Gastrocnemius medialis (tissue), 4 donors: ENCODE results near the gene TAS2R60. TPM values are rescaled to one million over a fixed set of nuclear protein-coding genes. Genes with fewer than 3 reads are reported as not detected.

Experiments
- ATAC-seq, 2 donors: fragments of 150-250 bp; one replicate each; pipeline ENCODE4 v1.9.1; 2016
- DNase-seq, 2 donors: peaks; one replicate each; pipeline ENCODE4 v3.0.0-alpha.2; 2019
- H3K27ac ChIP-seq, 4 donors: fragments of 200-600 bp; sonication (generic); 1 replicate in 1 of 4; 2 replicates in 3 of 4; pipeline ENCODE4 v1.5.1; 2016 to 2018; ENCODE audit warnings: mild to moderate bottlenecking in 2 of 4, moderate library complexity in 1 of 4
- H3K27me3 ChIP-seq, 3 donors: fragments of 200-600 bp; sonication (generic) in 2 of 3; 1 replicate in 1 of 3; 2 replicates in 2 of 3; pipeline versions ENCODE4 v1.5.1 to v1.6.0; 2016 to 2019; ENCODE audit warnings: mild to moderate bottlenecking in 1 of 3, moderate library complexity in 1 of 3
- H3K36me3 ChIP-seq, 2 donors: fragments of 200-600 bp; sonication (generic) in 1 of 2; one replicate each; pipeline ENCODE4 v1.5.1; 2017 to 2018
- H3K4me1 ChIP-seq, 2 donors: fragments of 200-600 bp; sonication (generic) in 1 of 2; one replicate each; pipeline ENCODE4 v1.5.1; 2016 to 2017; ENCODE audit warnings: mild to moderate bottlenecking in 2 of 2
- H3K4me3 ChIP-seq, 4 donors: fragments of 200-600 bp; sonication (generic) in 3 of 4; 1 replicate in 1 of 4; 2 replicates in 3 of 4; pipeline ENCODE4 v1.5.1; 2016 to 2019; ENCODE audit warnings: mild to moderate bottlenecking in 2 of 4
- H3K9me3 ChIP-seq, 3 donors: fragments of 200-600 bp; sonication (generic) in 2 of 3; 1 replicate in 1 of 3; 2 replicates in 2 of 3; pipeline ENCODE4 v1.5.1; 2016 to 2019
- POLR2A ChIP-seq, 2 donors: fragments of 450-650 bp; IDR thresholded peaks; one replicate each; pipeline ENCODE4 v1.6.1; 2017; ENCODE audit warnings: antibody characterized with exemption in 2 of 2, mild to moderate bottlenecking in 2 of 2, moderate library complexity in 2 of 2
- in situ Hi-C, 4 donors: fragments of 200-750 bp; cut with MboI; loops; one replicate each; pipeline versions ENCODE4 v1.15.0 to v1.8.0; 2017; ENCODE audit warnings: low sequenced_read_pairs in 4 of 4
- intact Hi-C: fragments of 100-400 bp; cut with DNase I; formaldehyde crosslinking; loops from one replicate; pipeline ENCODE4 v1.15.1; 2023; ENCODE audit warnings: low total_unique reads
- total RNA-seq, 4 donors: library from RNA; depleted of rRNA; stranded (reverse); fragments of >200 nt; gene quantifications; one replicate each; pipeline versions ENCODE4 v1.1.0 to v1.2.3, GENCODE V29; 2016
- TF ChIP-seq, protein P1 (sequence below), 5 experiments: fragments of 450-650 bp in 3 of 5; fragments of 200-600 bp in 2 of 5; sonication (generic) in 2 of 5; IDR thresholded peaks in 4 of 5; conservative IDR thresholded peaks in 1 of 5; 1 replicate in 4 of 5; 2 replicates in 1 of 5; pipeline ENCODE4 v1.5.1; 2016 to 2019; ENCODE audit warnings: antibody characterized with exemption in 5 of 5, mild to moderate bottlenecking in 3 of 5, moderate library complexity in 3 of 5

Gene TAS2R60
- total RNA-seq, 4 donors from 2014 or later: not detected

DNA sequence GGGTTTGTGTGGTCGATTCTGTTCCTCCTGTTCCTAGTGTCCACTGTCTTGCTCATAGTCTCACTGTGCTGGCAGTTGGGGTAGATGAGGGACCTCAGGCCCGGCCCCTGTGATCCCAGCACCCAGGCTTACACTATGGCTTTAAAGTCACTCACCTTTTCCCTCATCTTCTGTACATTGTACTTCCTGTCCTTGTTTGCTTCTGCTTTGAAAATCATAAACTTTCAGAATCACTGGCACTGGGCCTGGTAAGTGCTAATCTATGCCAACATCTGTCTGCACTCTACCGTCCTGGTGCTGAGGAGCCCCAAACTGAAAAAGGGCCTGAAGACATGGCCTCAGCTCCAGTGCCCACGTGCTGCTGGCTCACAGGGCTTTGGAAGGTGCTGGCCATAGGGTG is 5.7 kb upstream of the TAS2R60 start:
- Histone ChIP-seq H3K4me1 (no peaks in the 10 kb centered on the region), H3K9me3 (no peaks in the 10 kb centered on the region), H3K4me3 (no peak overlapping the region), H3K36me3 (no peaks in the 10 kb centered on the region), H3K27ac (no peak overlapping the region), H3K27me3 (no peaks in the 10 kb centered on the region)
- ATAC-seq: no peak
- intact Hi-C loops: no loop called here
- in situ Hi-C loops: loop anchor here in 1 of 4 donors (25.0 kb wide), 1 partner anchor 425 kb away; no protein-coding TSS in a partner anchor
- TF ChIP-seq, protein P1, sequence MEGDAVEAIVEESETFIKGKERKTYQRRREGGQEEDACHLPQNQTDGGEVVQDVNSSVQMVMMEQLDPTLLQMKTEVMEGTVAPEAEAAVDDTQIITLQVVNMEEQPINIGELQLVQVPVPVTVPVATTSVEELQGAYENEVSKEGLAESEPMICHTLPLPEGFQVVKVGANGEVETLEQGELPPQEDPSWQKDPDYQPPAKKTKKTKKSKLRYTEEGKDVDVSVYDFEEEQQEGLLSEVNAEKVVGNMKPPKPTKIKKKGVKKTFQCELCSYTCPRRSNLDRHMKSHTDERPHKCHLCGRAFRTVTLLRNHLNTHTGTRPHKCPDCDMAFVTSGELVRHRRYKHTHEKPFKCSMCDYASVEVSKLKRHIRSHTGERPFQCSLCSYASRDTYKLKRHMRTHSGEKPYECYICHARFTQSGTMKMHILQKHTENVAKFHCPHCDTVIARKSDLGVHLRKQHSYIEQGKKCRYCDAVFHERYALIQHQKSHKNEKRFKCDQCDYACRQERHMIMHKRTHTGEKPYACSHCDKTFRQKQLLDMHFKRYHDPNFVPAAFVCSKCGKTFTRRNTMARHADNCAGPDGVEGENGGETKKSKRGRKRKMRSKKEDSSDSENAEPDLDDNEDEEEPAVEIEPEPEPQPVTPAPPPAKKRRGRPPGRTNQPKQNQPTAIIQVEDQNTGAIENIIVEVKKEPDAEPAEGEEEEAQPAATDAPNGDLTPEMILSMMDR (IDR thresholded peaks at IDR 0.05 in 4 of 5, conservative IDR thresholded peaks at IDR 0.05 in 1 of 5): no peak
- TF ChIP-seq POLR2A (IDR thresholded peaks at IDR 0.05): no peak
- no peak for DNase-seq

DNA sequence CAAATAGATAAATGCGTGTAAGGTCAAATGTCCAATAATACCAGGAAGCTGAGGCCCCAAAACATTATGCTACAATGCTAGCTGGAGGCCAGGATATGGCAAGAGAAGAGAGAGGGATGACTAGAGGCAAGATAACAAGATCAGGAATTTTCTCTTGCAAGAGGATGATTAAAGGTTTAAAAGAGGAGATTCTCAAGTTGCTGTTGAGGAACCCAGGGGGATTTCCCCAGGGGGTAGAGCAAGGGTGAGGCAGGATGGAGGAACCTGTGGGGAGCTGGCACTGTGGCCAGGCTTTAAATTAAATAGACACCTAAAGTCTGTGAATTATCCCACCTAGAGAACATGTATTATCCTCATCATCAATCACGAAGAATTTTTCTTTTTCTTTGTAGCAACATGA is 3.4 kb upstream of the TAS2R60 start:
- no peaks in the 10 kb centered on the region for H3K36me3 ChIP-seq
- H3K27me3 ChIP-seq: no peaks in the 10 kb centered on the region
- H3K9me3 ChIP-seq: no peaks in the 10 kb centered on the region
- no peak for ATAC-seq
- H3K4me3 ChIP-seq: no peak overlapping the region
- no peak overlapping the region for H3K27ac ChIP-seq
- TF ChIP-seq, protein P1 (IDR thresholded peaks at IDR 0.05 in 4 of 5, conservative IDR thresholded peaks at IDR 0.05 in 1 of 5): no peak
- no peak for TF ChIP-seq POLR2A (IDR thresholded peaks at IDR 0.05)
- in situ Hi-C loops (loop anchor here in 1 of 4 donors (25.0 kb wide), 1 partner anchor 428 kb away; no protein-coding TSS in a partner anchor), intact Hi-C loops (no loop called here)
- H3K4me1 ChIP-seq: no peaks in the 10 kb centered on the region
- DNase-seq: no peak

DNA sequence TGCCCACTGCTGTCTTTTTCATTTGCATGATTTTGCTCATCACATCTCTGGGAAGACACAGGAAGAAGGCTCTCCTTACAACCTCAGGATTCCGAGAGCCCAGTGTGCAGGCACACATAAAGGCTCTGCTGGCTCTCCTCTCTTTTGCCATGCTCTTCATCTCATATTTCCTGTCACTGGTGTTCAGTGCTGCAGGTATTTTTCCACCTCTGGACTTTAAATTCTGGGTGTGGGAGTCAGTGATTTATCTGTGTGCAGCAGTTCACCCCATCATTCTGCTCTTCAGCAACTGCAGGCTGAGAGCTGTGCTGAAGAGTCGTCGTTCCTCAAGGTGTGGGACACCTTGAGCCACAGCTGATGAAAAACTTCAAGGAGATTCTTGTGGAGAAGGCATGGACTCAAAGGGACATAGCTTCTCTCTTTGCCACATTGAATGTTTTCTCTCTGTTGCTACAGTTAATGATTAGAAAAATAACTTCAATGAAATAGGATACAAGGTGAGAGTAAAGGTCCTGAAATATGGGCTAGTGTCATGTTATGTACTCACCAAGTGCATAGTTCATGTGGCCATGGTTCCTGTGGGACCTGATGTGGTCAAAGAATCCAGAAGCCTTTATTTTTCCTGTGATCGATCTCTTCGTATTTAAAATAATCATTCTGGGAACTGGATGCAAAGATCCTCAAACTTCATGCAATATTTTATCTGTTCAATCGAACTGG is 970 bp downstream of the TAS2R60 start:
- in situ Hi-C loops: loop anchor here in 1 of 4 donors (25.0 kb wide), 1 partner anchor 432 kb away; no protein-coding TSS in a partner anchor
- no peak overlapping the region for H3K4me3 ChIP-seq
- H3K9me3 ChIP-seq: no peaks in the 10 kb centered on the region
- no peak overlapping the region for H3K27ac ChIP-seq
- TF ChIP-seq POLR2A (IDR thresholded peaks at IDR 0.05): no peak
- TF ChIP-seq, protein P1 (IDR thresholded peaks at IDR 0.05 in 4 of 5, conservative IDR thresholded peaks at IDR 0.05 in 1 of 5): no peak
- H3K36me3 ChIP-seq: no peaks in the 10 kb centered on the region
- H3K4me1 ChIP-seq: no peaks in the 10 kb centered on the region
- no peak for DNase-seq
- intact Hi-C loops: no loop called here
- ATAC-seq: no peak
- H3K27me3 ChIP-seq: peaks cover 0 to 4% (median 0%) of the 10 kb centered on the region in 3 donors

DNA sequence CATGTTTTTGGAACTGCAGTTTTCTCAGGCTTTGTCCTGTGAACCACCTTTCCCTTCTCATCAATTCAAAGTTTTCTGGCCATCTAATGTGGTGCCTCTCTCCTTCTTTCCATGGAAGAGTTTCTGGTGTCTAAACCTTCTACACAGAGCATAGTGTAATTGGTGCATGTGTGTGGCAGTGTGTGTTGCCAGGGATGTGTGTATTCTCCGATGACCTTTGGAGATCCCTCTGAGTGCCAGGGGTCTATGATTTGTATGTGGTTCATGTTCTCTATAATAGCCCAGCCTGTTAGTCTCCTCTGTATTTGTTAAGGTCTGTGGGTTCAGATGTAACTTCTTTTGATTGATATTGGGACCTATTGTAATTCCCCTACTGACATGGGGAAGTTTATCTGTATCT is 1.5 kb downstream of the TAS2R60 start:
- Histone ChIP-seq H3K27ac (no peak overlapping the region), H3K27me3 (peaks cover 0 to 4% (median 0%) of the 10 kb centered on the region in 3 donors), H3K4me3 (no peak overlapping the region), H3K9me3 (no peaks in the 10 kb centered on the region), H3K36me3 (no peaks in the 10 kb centered on the region), H3K4me1 (no peaks in the 10 kb centered on the region)
- DNase-seq (no peak), ATAC-seq (no peak)
- intact Hi-C loops (no loop called here), in situ Hi-C loops (loop anchor here in 1 of 4 donors (25.0 kb wide), 1 partner anchor 432 kb away; no protein-coding TSS in a partner anchor)
- TF ChIP-seq, protein P1 (IDR thresholded peaks at IDR 0.05 in 4 of 5, conservative IDR thresholded peaks at IDR 0.05 in 1 of 5): no peak
- TF ChIP-seq POLR2A (IDR thresholded peaks at IDR 0.05): no peak
